GM12878 (cell line): ENCODE measurements around the gene EIF2S1. TPM values are rescaled to one million over a fixed set of nuclear protein-coding genes. Genes with fewer than 3 reads are reported as not detected.

Experiments
- BMI1 ChIP-seq: fragments of 450-650 bp; IDR thresholded peaks from 2 replicates; pipeline ENCODE4 v1.6.1; 2016; ENCODE audit warnings: mild to moderate bottlenecking, moderate library complexity, borderline replicate concordance
- CHD1 ChIP-seq: IDR thresholded peaks from 2 replicates; pipeline ENCODE4 v1.6.1; 2012; ENCODE audit warnings: low read depth, low read length, improper control_type of control experiment
- ESRRA ChIP-seq: IDR thresholded peaks from 2 replicates; pipeline ENCODE4 v1.6.1; 2012; ENCODE audit warnings: mild to moderate bottlenecking, low read length, improper control_type of control experiment
- FOXK2 ChIP-seq: fragments of 450-650 bp; IDR thresholded peaks from 2 replicates; pipeline ENCODE4 v1.6.1; 2017; ENCODE audit warnings: mild to moderate bottlenecking, moderate library complexity
- HDGF ChIP-seq: fragments of 450-650 bp; IDR thresholded peaks from 2 replicates; pipeline ENCODE4 v1.6.1; 2016; ENCODE audit warnings: antibody characterized with exemption
- JUND ChIP-seq: IDR thresholded peaks from 2 replicates; pipeline ENCODE4 v1.6.1; 2012; ENCODE audit warnings: low read depth, mild to moderate bottlenecking, low read length, improper control_type of control experiment, moderate library complexity
- KDM1A ChIP-seq: fragments of 200-600 bp; sonication (generic); IDR thresholded peaks from 2 replicates; pipeline ENCODE4 v1.6.1; 2016; ENCODE audit warnings: borderline replicate concordance
- LARP7 ChIP-seq: fragments of 450-650 bp; IDR thresholded peaks from 2 replicates; pipeline ENCODE4 v1.6.1; 2017; ENCODE audit warnings: mild to moderate bottlenecking
- MEF2B ChIP-seq: fragments of 450-650 bp; IDR thresholded peaks from 2 replicates; pipeline ENCODE4 v1.6.1; 2018; ENCODE audit warnings: mild to moderate bottlenecking, moderate library complexity; ENCODE audit not compliant: partially characterized antibody, poor library complexity, severe bottlenecking
- MTA3 ChIP-seq: IDR thresholded peaks from 2 replicates; pipeline ENCODE4 v1.6.1; 2012; ENCODE audit warnings: low read length, inconsistent platforms, borderline replicate concordance
- NFIC ChIP-seq: IDR thresholded peaks from 2 replicates; pipeline ENCODE4 v1.6.1; 2012; ENCODE audit warnings: low read depth, mild to moderate bottlenecking, inconsistent platforms, low read length, moderate library complexity
- NKRF ChIP-seq: fragments of 450-650 bp; conservative IDR thresholded peaks from 2 replicates; pipeline ENCODE4 v1.6.1; 2017; ENCODE audit warnings: mild to moderate bottlenecking, moderate library complexity
- NR2C2 ChIP-seq: IDR thresholded peaks from 2 replicates; pipeline ENCODE4 v1.6.1; 2011; ENCODE audit warnings: borderline replicate concordance, low read depth; ENCODE audit not compliant: control insufficient read depth, insufficient read length
- RAD21 ChIP-seq: IDR thresholded peaks from 2 replicates; pipeline ENCODE4 v1.6.1; 2011; ENCODE audit warnings: mild to moderate bottlenecking, low read depth, low read length, moderate library complexity; ENCODE audit not compliant: insufficient read depth
- RUNX3 ChIP-seq: IDR thresholded peaks from 2 replicates; pipeline ENCODE4 v1.6.1; 2012; ENCODE audit warnings: low read length, inconsistent platforms
- WRNIP1 ChIP-seq: IDR thresholded peaks from 2 replicates; pipeline ENCODE4 v1.6.1; 2011; ENCODE audit warnings: low read depth, low read length, improper control_type of control experiment, borderline replicate concordance
- YBX1 ChIP-seq: fragments of 450-650 bp; IDR thresholded peaks from 2 replicates; pipeline ENCODE4 v1.6.1; 2016; ENCODE audit warnings: antibody characterized with exemption
- ZNF384 ChIP-seq: IDR thresholded peaks from 2 replicates; pipeline ENCODE4 v1.6.1; 2012; ENCODE audit warnings: low read depth, mild to moderate bottlenecking, low read length, improper control_type of control experiment, borderline replicate concordance
- polyA plus RNA-seq, 11 experiments: library from polyadenylated mRNA; depleted of rRNA in 4 of 11; unstranded in 6 of 11; stranded (reverse) in 5 of 11; fragments of >200 nt; fragmentation: Nextera tagmentation in 4 of 11; fragmentation: Illumina TruSeq in 1 of 11; extraction: Ambion mirVana in 4 of 11; extraction: Trizol in 1 of 11; gene quantifications; 1 replicate in 1 of 11; 2 replicates in 10 of 11; pipeline versions ENCODE4 v1.2.1 to v1.2.3, GENCODE V29; 2011 to 2016; ENCODE audit warnings: inconsistent platforms in 2 of 11, missing spikeins in 2 of 11, low read depth in 1 of 11
- total RNA-seq, 4 experiments: library from RNA; depleted of rRNA in 3 of 4; stranded (reverse); fragments of >200 nt in 3 of 4; fragmentation: Illumina TruSeq in 1 of 4; extraction: Trizol in 1 of 4; gene quantifications; 2 replicates each; pipeline versions ENCODE4 v1.2.1 to v1.2.3, GENCODE V29; 2013 to 2021
- TF ChIP-seq, protein P1 (sequence below): fragments of 450-650 bp; IDR thresholded peaks from 2 replicates; pipeline ENCODE4 v1.6.1; 2018; ENCODE audit warnings: mild to moderate bottlenecking, low read depth, moderate library complexity; ENCODE audit not compliant: partially characterized antibody
- TF ChIP-seq, protein P2 (sequence below): fragments of 450-650 bp; IDR thresholded peaks from 2 replicates; pipeline ENCODE4 v1.6.1; 2017; ENCODE audit warnings: mild to moderate bottlenecking, moderate library complexity
- TF ChIP-seq, protein P3 (sequence below): IDR thresholded peaks from 2 replicates; pipeline ENCODE4 v1.6.1; 2012; ENCODE audit warnings: low read length, inconsistent platforms

The EIF2S1 gene
- total and polyA plus RNA-seq, 10 of the 15 experiments (the other 5 are each of a cell fraction or from before 2014, with no cell fraction given) = 155 to 563 (median 262) TPM

- peak; percentile 5 for TF ChIP-seq MEF2B
- no peak for TF ChIP-seq ZNF384
- TF ChIP-seq NR2C2 = no peak
- no peak for TF ChIP-seq KDM1A
- TF ChIP-seq, protein P1, sequence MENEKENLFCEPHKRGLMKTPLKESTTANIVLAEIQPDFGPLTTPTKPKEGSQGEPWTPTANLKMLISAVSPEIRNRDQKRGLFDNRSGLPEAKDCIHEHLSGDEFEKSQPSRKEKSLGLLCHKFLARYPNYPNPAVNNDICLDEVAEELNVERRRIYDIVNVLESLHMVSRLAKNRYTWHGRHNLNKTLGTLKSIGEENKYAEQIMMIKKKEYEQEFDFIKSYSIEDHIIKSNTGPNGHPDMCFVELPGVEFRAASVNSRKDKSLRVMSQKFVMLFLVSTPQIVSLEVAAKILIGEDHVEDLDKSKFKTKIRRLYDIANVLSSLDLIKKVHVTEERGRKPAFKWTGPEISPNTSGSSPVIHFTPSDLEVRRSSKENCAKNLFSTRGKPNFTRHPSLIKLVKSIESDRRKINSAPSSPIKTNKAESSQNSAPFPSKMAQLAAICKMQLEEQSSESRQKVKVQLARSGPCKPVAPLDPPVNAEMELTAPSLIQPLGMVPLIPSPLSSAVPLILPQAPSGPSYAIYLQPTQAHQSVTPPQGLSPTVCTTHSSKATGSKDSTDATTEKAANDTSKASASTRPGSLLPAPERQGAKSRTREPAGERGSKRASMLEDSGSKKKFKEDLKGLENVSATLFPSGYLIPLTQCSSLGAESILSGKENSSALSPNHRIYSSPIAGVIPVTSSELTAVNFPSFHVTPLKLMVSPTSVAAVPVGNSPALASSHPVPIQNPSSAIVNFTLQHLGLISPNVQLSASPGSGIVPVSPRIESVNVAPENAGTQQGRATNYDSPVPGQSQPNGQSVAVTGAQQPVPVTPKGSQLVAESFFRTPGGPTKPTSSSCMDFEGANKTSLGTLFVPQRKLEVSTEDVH = peak; percentile 49
- TF ChIP-seq YBX1 = no peak
- no peak for TF ChIP-seq MTA3
- TF ChIP-seq JUND = no peak
- peak; percentile 95; the same call in 1 of the 2 replicates for TF ChIP-seq NKRF
- TF ChIP-seq FOXK2 = no peak
- peak; percentile 35 for TF ChIP-seq RAD21
- TF ChIP-seq HDGF = peak; percentile 91
- TF ChIP-seq, protein P2, sequence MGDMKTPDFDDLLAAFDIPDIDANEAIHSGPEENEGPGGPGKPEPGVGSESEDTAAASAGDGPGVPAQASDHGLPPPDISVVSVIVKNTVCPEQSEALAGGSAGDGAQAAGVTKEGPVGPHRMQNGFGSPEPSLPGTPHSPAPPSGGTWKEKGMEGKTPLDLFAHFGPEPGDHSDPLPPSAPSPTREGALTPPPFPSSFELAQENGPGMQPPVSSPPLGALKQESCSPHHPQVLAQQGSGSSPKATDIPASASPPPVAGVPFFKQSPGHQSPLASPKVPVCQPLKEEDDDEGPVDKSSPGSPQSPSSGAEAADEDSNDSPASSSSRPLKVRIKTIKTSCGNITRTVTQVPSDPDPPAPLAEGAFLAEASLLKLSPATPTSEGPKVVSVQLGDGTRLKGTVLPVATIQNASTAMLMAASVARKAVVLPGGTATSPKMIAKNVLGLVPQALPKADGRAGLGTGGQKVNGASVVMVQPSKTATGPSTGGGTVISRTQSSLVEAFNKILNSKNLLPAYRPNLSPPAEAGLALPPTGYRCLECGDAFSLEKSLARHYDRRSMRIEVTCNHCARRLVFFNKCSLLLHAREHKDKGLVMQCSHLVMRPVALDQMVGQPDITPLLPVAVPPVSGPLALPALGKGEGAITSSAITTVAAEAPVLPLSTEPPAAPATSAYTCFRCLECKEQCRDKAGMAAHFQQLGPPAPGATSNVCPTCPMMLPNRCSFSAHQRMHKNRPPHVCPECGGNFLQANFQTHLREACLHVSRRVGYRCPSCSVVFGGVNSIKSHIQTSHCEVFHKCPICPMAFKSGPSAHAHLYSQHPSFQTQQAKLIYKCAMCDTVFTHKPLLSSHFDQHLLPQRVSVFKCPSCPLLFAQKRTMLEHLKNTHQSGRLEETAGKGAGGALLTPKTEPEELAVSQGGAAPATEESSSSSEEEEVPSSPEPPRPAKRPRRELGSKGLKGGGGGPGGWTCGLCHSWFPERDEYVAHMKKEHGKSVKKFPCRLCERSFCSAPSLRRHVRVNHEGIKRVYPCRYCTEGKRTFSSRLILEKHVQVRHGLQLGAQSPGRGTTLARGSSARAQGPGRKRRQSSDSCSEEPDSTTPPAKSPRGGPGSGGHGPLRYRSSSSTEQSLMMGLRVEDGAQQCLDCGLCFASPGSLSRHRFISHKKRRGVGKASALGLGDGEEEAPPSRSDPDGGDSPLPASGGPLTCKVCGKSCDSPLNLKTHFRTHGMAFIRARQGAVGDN = no peak; the same call in 1 of the 2 replicates
- TF ChIP-seq, protein P3, sequence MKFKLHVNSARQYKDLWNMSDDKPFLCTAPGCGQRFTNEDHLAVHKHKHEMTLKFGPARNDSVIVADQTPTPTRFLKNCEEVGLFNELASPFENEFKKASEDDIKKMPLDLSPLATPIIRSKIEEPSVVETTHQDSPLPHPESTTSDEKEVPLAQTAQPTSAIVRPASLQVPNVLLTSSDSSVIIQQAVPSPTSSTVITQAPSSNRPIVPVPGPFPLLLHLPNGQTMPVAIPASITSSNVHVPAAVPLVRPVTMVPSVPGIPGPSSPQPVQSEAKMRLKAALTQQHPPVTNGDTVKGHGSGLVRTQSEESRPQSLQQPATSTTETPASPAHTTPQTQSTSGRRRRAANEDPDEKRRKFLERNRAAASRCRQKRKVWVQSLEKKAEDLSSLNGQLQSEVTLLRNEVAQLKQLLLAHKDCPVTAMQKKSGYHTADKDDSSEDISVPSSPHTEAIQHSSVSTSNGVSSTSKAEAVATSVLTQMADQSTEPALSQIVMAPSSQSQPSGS = no peak
- peak; percentile 67 for TF ChIP-seq RUNX3
- no peak for TF ChIP-seq NFIC
- no peak for TF ChIP-seq CHD1
- no peak for TF ChIP-seq WRNIP1
- TF ChIP-seq BMI1 = peak; percentile 85
- TF ChIP-seq ESRRA = no peak
- no peak for TF ChIP-seq LARP7
Observed at GRCh38 chr14:67359775-67360469, at the start of gene EIF2S1, which contains the start of gene ATP6V1D (continued).
